K562 (cell line): ENCODE data around the gene RTN4. TPM values are rescaled to one million over a fixed set of nuclear protein-coding genes. Genes with fewer than 3 reads are reported as not detected.

Experiments used
- ARID1B ChIP-seq: fragments of 450-650 bp; IDR thresholded peaks from 2 replicates; pipeline ENCODE4 v1.6.1; 2016; ENCODE audit warnings: antibody characterized with exemption, mild to moderate bottlenecking, inconsistent platforms
- CBFA2T2 ChIP-seq: fragments of 450-650 bp; conservative IDR thresholded peaks from 2 replicates; pipeline ENCODE4 v1.6.1; 2017; ENCODE audit warnings: mild to moderate bottlenecking
- CREB3 ChIP-seq: fragments of 450-650 bp; conservative IDR thresholded peaks from 2 replicates; pipeline ENCODE4 v1.6.1; 2016; ENCODE audit warnings: missing genetic modification characterization, low read depth, mild to moderate bottlenecking, missing compliant biosample characterization, moderate library complexity
- CTCF ChIP-seq, 3 experiments: IDR thresholded peaks in 2 of 3; conservative IDR thresholded peaks in 1 of 3; 2 replicates each; pipeline ENCODE4 v1.5.1; 2011 to 2012; ENCODE audit warnings: low read length in 3 of 3, mild to moderate bottlenecking in 3 of 3, control low read depth in 2 of 3, improper control_type of control experiment in 1 of 3, inconsistent platforms in 1 of 3, low read depth in 1 of 3, mixed read lengths in 1 of 3, moderate library complexity in 1 of 3; ENCODE audit not compliant: insufficient read depth in 2 of 3
- DPF2 ChIP-seq: fragments of 450-650 bp; IDR thresholded peaks from 2 replicates; pipeline ENCODE4 v1.6.1; 2016
- EGR1 ChIP-seq: fragments of 450-650 bp; conservative IDR thresholded peaks from 2 replicates; pipeline ENCODE4 v1.6.1; 2017; ENCODE audit warnings: mild to moderate bottlenecking
- JUND ChIP-seq, 2 experiments: IDR thresholded peaks; 2 replicates in 1 of 2; 3 replicates in 1 of 2; pipeline ENCODE4 v1.6.1; 2011; ENCODE audit warnings: borderline replicate concordance in 2 of 2, low read depth in 2 of 2, low read length in 2 of 2, improper control_type of control experiment in 1 of 2, missing biosample characterization in 1 of 2, missing genetic modification characterization in 1 of 2, missing genetic modification reagents in 1 of 2
- KAT8 ChIP-seq: fragments of 450-650 bp; IDR thresholded peaks from 2 replicates; pipeline ENCODE4 v1.6.1; 2016; ENCODE audit warnings: low read depth, mild to moderate bottlenecking
- NCOA6 ChIP-seq: fragments of 450-650 bp; IDR thresholded peaks from 2 replicates; pipeline ENCODE4 v1.6.1; 2017; ENCODE audit warnings: mild to moderate bottlenecking
- NEUROD1 ChIP-seq: fragments of 150-350 bp; IDR thresholded peaks from 2 replicates; pipeline ENCODE4 v1.6.1; 2014; ENCODE audit warnings: borderline replicate concordance, low read length, low read depth; ENCODE audit not compliant: partially characterized antibody
- NR2C2 ChIP-seq, 2 experiments: fragments of 200-800 bp in 1 of 2; sonication (Bioruptor generic) in 1 of 2; sonication (generic) in 1 of 2; formaldehyde crosslinking in 1 of 2; IDR thresholded peaks; 2 replicates each; pipeline versions ENCODE4 v1.6.1 to v1.8.0; 2016 to 2022; ENCODE audit warnings: mild to moderate bottlenecking in 1 of 2, missing compliant biosample characterization in 1 of 2, missing genetic modification characterization in 1 of 2, missing genetic modification reagents in 1 of 2
- PBX2 ChIP-seq, 2 experiments: IDR thresholded peaks in 1 of 2; conservative IDR thresholded peaks in 1 of 2; 2 replicates each; pipeline ENCODE4 v1.6.1; 2016; ENCODE audit warnings: low read depth in 2 of 2, mild to moderate bottlenecking in 1 of 2, missing compliant biosample characterization in 1 of 2, missing genetic modification characterization in 1 of 2, moderate library complexity in 1 of 2
- PHF21A ChIP-seq: fragments of 450-650 bp; IDR thresholded peaks from 2 replicates; pipeline ENCODE4 v1.6.1; 2017; ENCODE audit warnings: low read depth, borderline replicate concordance
- RBM14 ChIP-seq: fragments of 200-400 bp; formaldehyde crosslinking; IDR thresholded peaks from 2 replicates; pipeline ENCODE4 v1.6.1; 2018; ENCODE audit warnings: low read depth, mild to moderate bottlenecking, low read length, moderate library complexity, borderline replicate concordance; ENCODE audit not compliant: insufficient read depth
- TEAD1 ChIP-seq, 2 experiments: fragments of 450-650 bp in 1 of 2; sonication (generic) in 1 of 2; formaldehyde crosslinking; IDR thresholded peaks; 2 replicates each; pipeline versions ENCODE4 v1.4.0 to v1.8.0; 2020 to 2022; ENCODE audit warnings: mild to moderate bottlenecking in 2 of 2, missing genetic modification reagents in 1 of 2
- TFAP4 ChIP-seq: sonication (generic); formaldehyde crosslinking; IDR thresholded peaks from 2 replicates; pipeline ENCODE4 v1.8.0; 2022; ENCODE audit warnings: missing genetic modification reagents, mild to moderate bottlenecking, moderate library complexity, borderline replicate concordance
- ZFP91 ChIP-seq: sonication (generic); formaldehyde crosslinking; IDR thresholded peaks from 2 replicates; pipeline ENCODE4 v1.8.0; 2022; ENCODE audit warnings: mild to moderate bottlenecking, missing genetic modification reagents
- ZNF707 ChIP-seq: fragments of 250-450 bp; sonication (Bioruptor Pico); conservative IDR thresholded peaks from 2 replicates; pipeline ENCODE4 v1.8.0; 2022; ENCODE audit warnings: inconsistent platforms, mild to moderate bottlenecking, moderate library complexity
- polyA plus RNA-seq, 8 experiments: library from polyadenylated mRNA; depleted of rRNA in 4 of 8; stranded (reverse) in 5 of 8; unstranded in 3 of 8; fragments of >200 nt; fragmentation: Nextera tagmentation in 2 of 8; fragmentation: Illumina TruSeq in 1 of 8; extraction: Ambion mirVana in 2 of 8; extraction: Trizol in 1 of 8; gene quantifications; 2 replicates each; pipeline versions ENCODE4 v1.2.1 to v1.2.3, GENCODE V29; 2011 to 2014; ENCODE audit warnings: inconsistent platforms in 1 of 8, missing spikeins in 1 of 8
- total RNA-seq, 7 experiments: library from RNA; depleted of rRNA in 6 of 7; stranded (reverse); fragments of >200 nt in 6 of 7; fragmentation: Illumina TruSeq in 2 of 7; extraction: Trizol in 2 of 7; gene quantifications; 2 replicates each; pipeline versions ENCODE4 v1.2.1 to v1.2.3, GENCODE V29; 2011 to 2021; ENCODE audit warnings: low replicate concordance in 1 of 7

Gene RTN4
- total and polyA plus RNA-seq, 9 of the 15 experiments (the other 6 are each of a cell fraction or from before 2014, with no cell fraction given): 73.0 to 248 (median 116) TPM

- TF ChIP-seq NR2C2 (CRISPR knock-in tag; IDR thresholded peaks at IDR 0.05) (no peak), NR2C2 (tag; IDR thresholded peaks at IDR 0.05) (peak; percentile 14; the same call in 1 of the 2 replicates), JUND (IDR thresholded peaks at IDR 0.05; ENCODE audit: borderline replicate concordance, low read depth, low read length) (no peak), JUND (tag; IDR thresholded peaks at IDR 0.05; ENCODE audit: borderline replicate concordance, low read depth, low read length) (no peak), PHF21A (no peak), RBM14 (no peak), PBX2 (CRISPR knock-in tag; IDR thresholded peaks at IDR 0.05; ENCODE audit: low read depth) (no peak), PBX2 (tag; conservative IDR thresholded peaks at IDR 0.05; ENCODE audit: low read depth) (no peak), NCOA6 (no peak), CTCF (IDR thresholded peaks at IDR 0.05 in 2 of 3, conservative IDR thresholded peaks at IDR 0.05 in 1 of 3; ENCODE audit: insufficient read depth in 2 of 3, low read depth in 1 of 3, low read length in 3 of 3) (no peak), ZFP91 (CRISPR knock-in tag) (no peak), TEAD1 (CRISPR knock-in tag; IDR thresholded peaks at IDR 0.05) (no peak), EGR1 (0 out of 2 replicates have a peak, but pooled peaks have one; percentile 25), DPF2 (0 out of 2 replicates have a peak, but pooled peaks have one; percentile 43), ARID1B (peak; percentile 55), KAT8 (no peak), ZNF707 (no peak), CREB3 (tag) (no peak), NEUROD1 (no peak), TFAP4 (CRISPR knock-in tag) (0 out of 2 replicates have a peak, but pooled peaks have one; percentile 16), CBFA2T2 (peak; percentile 52)
Observed at GRCh38 chr2:54952425-54952824, 97.8 kb downstream of the RTN4 start (continued).
